OCI-LY7 (cell line): ENCODE data around the gene FAM156A. TPM values are rescaled to one million over a fixed set of nuclear protein-coding genes. Genes with fewer than 3 reads are reported as not detected.
"Not testable (repeated sequence)": the region's sequence is repeated elsewhere in the genome, so short reads cannot be mapped to it uniquely, and the experiment has no call there.

Source experiments
- BruUV-seq: library from RNA; stranded (reverse); fragments of 400-500 nt; replicated peaks from 2 replicates; lab custom pipeline; 2021; lab: Mats Ljungman, UMichigan
- CTCF ChIA-PET: fragments of 300-600 bp; sonication (Branson Sonifier 250); formaldehyde crosslinking; loops from one replicate; lab custom pipeline; 2022; ENCODE audit warnings: antibody characterized with exemption; ENCODE audit not compliant: unreplicated experiment; lab: Charles Lee
- POLR2A ChIA-PET: fragments of 300-600 bp; sonication (Branson Sonifier 250); formaldehyde crosslinking; loops from one replicate; lab custom pipeline; 2022; ENCODE audit warnings: antibody characterized with exemption; lab: Charles Lee
- DNase-seq: peaks from one replicate; pipeline ENCODE4 v3.0.0-alpha.2; 2015; ENCODE audit warnings: low spot score
- H2AFZ ChIP-seq: fragments of 200-600 bp; sonication (generic), shearing (Covaris generic); 2 replicates; pipeline ENCODE4 v1.6.1; 2014; ENCODE audit warnings: mild to moderate bottlenecking, antibody characterized with exemption, low read length, moderate library complexity
- H3K27ac ChIP-seq: fragments of 200-600 bp; sonication (generic); 2 replicates; pipeline ENCODE4 v1.5.1; 2014; ENCODE audit warnings: mixed run types, low read depth, mild to moderate bottlenecking, moderate library complexity, low read length, inconsistent platforms; ENCODE audit not compliant: poor library complexity, severe bottlenecking
- H3K36me3 ChIP-seq: fragments of 200-600 bp; sonication (generic); 2 replicates; pipeline ENCODE4 v1.6.1; 2014; ENCODE audit warnings: mild to moderate bottlenecking, antibody characterized with exemption, low read length, moderate library complexity, mixed read lengths; ENCODE audit not compliant: insufficient read depth
- H3K4me1 ChIP-seq: fragments of 200-600 bp; sonication (generic); 2 replicates; pipeline ENCODE4 v1.5.1; 2014; ENCODE audit warnings: mild to moderate bottlenecking, low read length; ENCODE audit not compliant: insufficient read depth, poor library complexity, severe bottlenecking
- H3K4me2 ChIP-seq: fragments of 200-600 bp; sonication (generic); 2 replicates; pipeline ENCODE4 v1.6.1; 2014; ENCODE audit warnings: mild to moderate bottlenecking, low read length
- H3K4me3 ChIP-seq: fragments of 200-600 bp; sonication (generic); 2 replicates; pipeline ENCODE4 v1.5.1; 2014; ENCODE audit warnings: mild to moderate bottlenecking, low read depth, low read length; ENCODE audit not compliant: poor library complexity, severe bottlenecking
- H3K79me2 ChIP-seq: fragments of 200-600 bp; sonication (generic); 2 replicates; pipeline ENCODE4 v1.6.1; 2016; ENCODE audit warnings: low read depth, mild to moderate bottlenecking, low read length, moderate library complexity, mixed read lengths; ENCODE audit not compliant: insufficient read depth
- H3K9me2 ChIP-seq: fragments of 200-600 bp; sonication (generic); 2 replicates; pipeline ENCODE4 v1.6.1; 2016; ENCODE audit warnings: mild to moderate bottlenecking, low read length, mixed read lengths; ENCODE audit not compliant: insufficient read depth
- H3K9me3 ChIP-seq: fragments of 200-600 bp; sonication (generic); 2 replicates; pipeline ENCODE4 v1.6.1; 2014; ENCODE audit warnings: mild to moderate bottlenecking, mixed run types, low read length, mixed read lengths
- H4K20me1 ChIP-seq: fragments of 200-600 bp; sonication (generic); 2 replicates; pipeline ENCODE4 v1.6.1; 2014; ENCODE audit warnings: mild to moderate bottlenecking, antibody characterized with exemption, low read length, moderate library complexity, mixed read lengths; ENCODE audit not compliant: insufficient read depth
- EZH2phosphoT487 ChIP-seq: fragments of 200-600 bp; sonication (generic); IDR thresholded peaks from 2 replicates; pipeline ENCODE4 v1.6.1; 2018; ENCODE audit warnings: low read depth, borderline replicate concordance, mild to moderate bottlenecking, mixed run types, antibody characterized with exemption, low read length, moderate library complexity, mixed read lengths
- intact Hi-C: fragments of 100-400 bp; cut with micrococcal nuclease; formaldehyde crosslinking; loops from one replicate; pipeline ENCODE4 v1.10.0; 2022; ENCODE audit not compliant: unreplicated experiment
- total RNA-seq, 2 experiments: library from RNA; depleted of rRNA in 1 of 2; stranded (reverse); fragments of >200 nt in 1 of 2; shearing (Covaris generic) in 1 of 2; gene quantifications; 2 replicates each; pipeline ENCODE4 v1.2.3, GENCODE V29; 2014 to 2022
- TF ChIP-seq, protein P1 (sequence below): fragments of 200-600 bp; sonication (generic); conservative IDR thresholded peaks from 2 replicates; pipeline ENCODE4 v1.5.1; 2014; ENCODE audit warnings: mild to moderate bottlenecking, antibody characterized with exemption, low read length, moderate library complexity, mixed read lengths

Gene FAM156A
- total RNA-seq, 2 experiments from 2014 or later = 13.8 to 22.6 TPM

DNA sequence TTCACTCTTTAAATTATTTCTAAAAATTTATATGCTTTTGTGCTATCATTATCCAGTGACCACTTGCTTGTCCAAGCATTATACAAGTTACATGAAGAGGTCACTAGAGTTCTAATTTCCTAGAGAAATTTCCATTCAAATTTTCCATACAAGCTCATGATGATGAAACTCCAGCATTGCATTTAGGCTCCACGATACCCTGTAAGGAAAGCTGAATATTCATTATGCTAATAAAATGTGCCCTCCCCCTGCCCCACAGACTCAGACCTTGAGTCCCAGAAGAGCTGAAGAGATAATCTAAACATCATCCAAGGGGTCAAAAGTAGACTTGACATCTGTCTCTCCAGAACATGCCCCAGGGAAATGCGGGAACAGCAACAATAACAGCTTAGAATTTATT is 19.6 kb upstream of the FAM156A start:
- H3K4me3 ChIP-seq = no peak overlapping the region
- H3K36me3 ChIP-seq = no peaks in the 10 kb centered on the region
- ChIA-PET POLR2A (no interaction called here), CTCF (no interaction called here)
- H3K27ac ChIP-seq = no peak overlapping the region
- H3K9me2 ChIP-seq = no peaks in the 10 kb centered on the region
- no peak for TF ChIP-seq EZH2phosphoT487
- TF ChIP-seq, protein P1, sequence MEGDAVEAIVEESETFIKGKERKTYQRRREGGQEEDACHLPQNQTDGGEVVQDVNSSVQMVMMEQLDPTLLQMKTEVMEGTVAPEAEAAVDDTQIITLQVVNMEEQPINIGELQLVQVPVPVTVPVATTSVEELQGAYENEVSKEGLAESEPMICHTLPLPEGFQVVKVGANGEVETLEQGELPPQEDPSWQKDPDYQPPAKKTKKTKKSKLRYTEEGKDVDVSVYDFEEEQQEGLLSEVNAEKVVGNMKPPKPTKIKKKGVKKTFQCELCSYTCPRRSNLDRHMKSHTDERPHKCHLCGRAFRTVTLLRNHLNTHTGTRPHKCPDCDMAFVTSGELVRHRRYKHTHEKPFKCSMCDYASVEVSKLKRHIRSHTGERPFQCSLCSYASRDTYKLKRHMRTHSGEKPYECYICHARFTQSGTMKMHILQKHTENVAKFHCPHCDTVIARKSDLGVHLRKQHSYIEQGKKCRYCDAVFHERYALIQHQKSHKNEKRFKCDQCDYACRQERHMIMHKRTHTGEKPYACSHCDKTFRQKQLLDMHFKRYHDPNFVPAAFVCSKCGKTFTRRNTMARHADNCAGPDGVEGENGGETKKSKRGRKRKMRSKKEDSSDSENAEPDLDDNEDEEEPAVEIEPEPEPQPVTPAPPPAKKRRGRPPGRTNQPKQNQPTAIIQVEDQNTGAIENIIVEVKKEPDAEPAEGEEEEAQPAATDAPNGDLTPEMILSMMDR = no peak
- no peak for DNase-seq
- no peaks in the 10 kb centered on the region for H3K79me2 ChIP-seq
- no peaks in the 10 kb centered on the region for H4K20me1 ChIP-seq
- no peak overlapping the region for H2AFZ ChIP-seq
- intact Hi-C loops = no loop called here
- BruUV-seq = no TSS peak
- H3K4me2 ChIP-seq = no peak overlapping the region
- H3K9me3 ChIP-seq = no peaks in the 10 kb centered on the region
- H3K4me1 ChIP-seq = no peaks in the 10 kb centered on the region

GRCh38 chrX:52975576-52975975 is 17.3 kb upstream of the FAM156A start:
- H3K4me3 ChIP-seq, DNase-seq, POLR2A ChIA-PET, H3K4me2 ChIP-seq, H3K27ac ChIP-seq, H2AFZ ChIP-seq, CTCF ChIA-PET, H3K4me1 ChIP-seq, H3K36me3 ChIP-seq, H3K79me2 ChIP-seq, BruUV-seq, H3K9me3 ChIP-seq, H3K9me2 ChIP-seq, H4K20me1 ChIP-seq, intact Hi-C loops: not testable (repeated sequence)

DNA sequence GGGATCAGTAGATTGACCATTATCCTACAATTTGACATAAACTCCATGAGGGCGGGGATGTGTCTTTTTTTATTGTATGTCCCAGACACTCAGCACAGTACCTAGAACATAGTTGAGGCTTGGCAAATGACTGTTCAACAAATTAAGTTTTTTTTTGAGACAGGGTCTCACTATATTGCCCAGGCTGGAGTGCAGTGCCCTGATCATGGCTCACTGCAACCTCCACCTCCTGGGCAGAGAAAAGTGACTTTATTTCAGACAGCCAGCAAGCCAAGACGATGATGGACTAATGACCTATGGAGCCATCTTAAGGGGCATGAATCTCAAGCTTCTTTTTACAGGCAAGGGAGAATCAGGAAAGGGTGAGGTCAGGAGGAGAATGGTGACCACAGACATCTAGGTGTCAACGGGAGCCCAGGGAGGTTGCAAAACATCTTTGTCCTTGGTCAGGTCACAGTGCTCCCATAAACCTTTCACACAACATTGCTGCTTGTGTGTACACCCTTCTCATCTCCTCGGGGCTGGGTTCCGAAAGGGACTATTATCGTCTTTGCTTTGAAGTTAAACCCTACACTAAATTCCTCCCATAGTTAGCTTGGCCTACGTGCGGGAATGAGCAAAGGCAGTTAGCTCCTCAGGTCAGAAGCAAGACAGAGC is 16.1 kb upstream of the FAM156A start:
- H3K36me3 ChIP-seq, BruUV-seq, H3K4me2 ChIP-seq, H3K27ac ChIP-seq, H3K79me2 ChIP-seq, DNase-seq, H3K4me3 ChIP-seq, H2AFZ ChIP-seq, H3K4me1 ChIP-seq, H3K9me2 ChIP-seq, POLR2A ChIA-PET, H3K9me3 ChIP-seq, intact Hi-C loops, H4K20me1 ChIP-seq, CTCF ChIA-PET: not testable (repeated sequence)

- H3K4me3 ChIP-seq, H3K79me2 ChIP-seq, H3K36me3 ChIP-seq, H3K4me2 ChIP-seq, H3K4me1 ChIP-seq, BruUV-seq, CTCF ChIA-PET, DNase-seq, H3K9me3 ChIP-seq, H4K20me1 ChIP-seq, intact Hi-C loops, H2AFZ ChIP-seq, H3K9me2 ChIP-seq, H3K27ac ChIP-seq, POLR2A ChIA-PET: not testable (repeated sequence)
These were observed 9.6 kb upstream of the FAM156A start for GRCh38 chrX:52967922-52968321.

DNA sequence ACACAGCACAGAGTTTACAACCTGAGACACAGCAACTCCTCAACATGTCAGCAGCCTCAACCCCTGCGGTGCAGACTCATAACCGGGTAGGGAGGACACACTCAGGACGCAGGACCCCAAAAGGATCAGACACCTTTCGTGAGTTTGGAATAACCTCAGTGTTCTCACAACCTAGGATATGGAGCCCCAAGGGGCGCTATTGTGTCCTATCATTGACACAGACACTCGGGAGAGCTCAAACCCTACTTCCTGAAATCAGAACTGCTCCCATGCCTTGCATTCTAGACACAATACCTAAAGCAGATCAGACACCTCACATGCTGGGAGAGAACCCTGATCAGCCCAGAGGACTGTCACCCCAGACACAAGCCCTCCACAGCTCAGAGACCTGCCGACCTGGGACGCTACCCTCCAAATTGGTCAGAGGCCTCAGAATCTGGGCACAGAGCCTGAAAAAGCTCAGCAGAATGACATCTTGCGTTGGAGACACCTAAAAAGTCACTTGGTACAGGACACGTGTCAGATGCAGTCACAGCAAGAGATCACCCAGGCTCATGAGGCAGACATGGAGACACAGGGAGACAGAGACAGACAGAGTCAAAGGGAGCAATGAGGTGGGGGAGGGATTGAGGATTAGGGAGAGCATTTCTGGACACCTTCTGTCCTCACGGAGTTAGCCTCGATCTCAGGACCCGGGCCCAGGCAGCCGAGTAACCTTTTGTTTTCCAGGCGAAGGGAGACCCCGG is 8.8 kb upstream of the FAM156A start:
- BruUV-seq, CTCF ChIA-PET: not testable (repeated sequence)

More for the DNA sequence above, 8.8 kb upstream of the FAM156A start:
- H4K20me1 ChIP-seq, H3K79me2 ChIP-seq, DNase-seq, H3K36me3 ChIP-seq, H3K4me1 ChIP-seq, H3K27ac ChIP-seq, H3K9me2 ChIP-seq, H2AFZ ChIP-seq, H3K4me2 ChIP-seq, intact Hi-C loops, H3K4me3 ChIP-seq, POLR2A ChIA-PET, H3K9me3 ChIP-seq: not testable (repeated sequence)
